ENCODE measurements around the gene GPR39.

GPR39 gene

GRCh38 chr2:132567682-132568081 lies 151.1 kb downstream of the GPR39 start:
- DNase-seq (ENCODE audit: low spot score): no peak

GRCh38 chr2:132568656-132569055 lies 152.1 kb downstream of the GPR39 start:
- DNase-seq (ENCODE audit: low spot score): no peak

- DNase-seq (ENCODE audit: low spot score): no peak
These were observed 156.9 kb downstream of the GPR39 start for GRCh38 chr2:132573444-132574007.

- DNase-seq (ENCODE audit: low spot score): no peak
These were observed 161.1 kb downstream of the GPR39 start for GRCh38 chr2:132577686-132578085.

- no peak for DNase-seq (ENCODE audit: low spot score)
These were observed 165.0 kb downstream of the GPR39 start for GRCh38 chr2:132581591-132581990.

GRCh38 chr2:132581991-132582738 lies 165.6 kb downstream of the GPR39 start:
- DNase-seq (ENCODE audit: low spot score): no peak

- DNase-seq (ENCODE audit: low spot score): no peak
These were observed 167.2 kb downstream of the GPR39 start for GRCh38 chr2:132583666-132584360.

- no peak for DNase-seq (ENCODE audit: low spot score)
These were observed 168.6 kb downstream of the GPR39 start for GRCh38 chr2:132584976-132585817.

GRCh38 chr2:132586101-132586511 lies 169.5 kb downstream of the GPR39 start:
- DNase-seq (ENCODE audit: low spot score): no peak

- DNase-seq (ENCODE audit: low spot score): no peak
These were observed 170.2 kb downstream of the GPR39 start for GRCh38 chr2:132586835-132587234.

- DNase-seq (ENCODE audit: low spot score): no peak
These were observed 172.0 kb downstream of the GPR39 start for GRCh38 chr2:132588576-132588975.

GRCh38 chr2:132589111-132589830 lies 172.7 kb downstream of the GPR39 start:
- DNase-seq (ENCODE audit: low spot score): no peak

GRCh38 chr2:132589966-132590365 lies 173.4 kb downstream of the GPR39 start:
- DNase-seq (ENCODE audit: low spot score): no peak

GRCh38 chr2:132593171-132593570 lies 176.6 kb downstream of the GPR39 start:
- DNase-seq (ENCODE audit: low spot score): no peak

- no peak for DNase-seq (ENCODE audit: low spot score)
These were observed 178.6 kb downstream of the GPR39 start for GRCh38 chr2:132595186-132595585.

- DNase-seq (ENCODE audit: low spot score): no peak
These were observed 179.1 kb downstream of the GPR39 start for GRCh38 chr2:132595693-132596092.

GRCh38 chr2:132597166-132597565 lies 180.6 kb downstream of the GPR39 start:
- DNase-seq (ENCODE audit: low spot score): no peak

GRCh38 chr2:132597831-132598230 lies 181.2 kb downstream of the GPR39 start:
- DNase-seq (ENCODE audit: low spot score): no peak

GRCh38 chr2:132598536-132598935 lies 181.9 kb downstream of the GPR39 start:
- no peak for DNase-seq (ENCODE audit: low spot score)

GRCh38 chr2:132599556-132599955 lies 183.0 kb downstream of the GPR39 start:
- no peak for DNase-seq (ENCODE audit: low spot score)

- DNase-seq (ENCODE audit: low spot score): no peak
These were observed 188.0 kb downstream of the GPR39 start for GRCh38 chr2:132604561-132604960.
